GM13977 (cell line): ENCODE data around the gene FST.

Experiments
- DNase-seq: peaks from one replicate; pipeline ENCODE4 v3.0.0; 2012; ENCODE audit warnings: low spot score
- CTCF ChIP-seq: IDR thresholded peaks from 2 replicates; pipeline ENCODE4 v1.5.1; 2012; ENCODE audit warnings: mild to moderate bottlenecking, control low read depth; ENCODE audit not compliant: insufficient read depth; ENCODE audit errors: extremely low read depth, missing control alignments
- in situ Hi-C: fragments of 300-500 bp; cut with MboI; formaldehyde crosslinking; loops from one replicate; pipeline ENCODE4 v1.12.0; 2022; ENCODE audit warnings: low sequenced_read_pairs, low pct_unique_long_range_greater_than_20kb, mixed read lengths, inconsistent platforms; ENCODE audit not compliant: unreplicated experiment

The FST gene

GRCh38 chr5:53480416-53481158 is at the start of gene FST:
FST (plus strand) TSS chr5:53480629; CDS start chr5:53480792, 163 bp downstream.
- in situ Hi-C loops, result no loop called here
- no peak for TF ChIP-seq CTCF
- DNase-seq, result peak; percentile 60

GRCh38 chr5:53431665-53432064 is 48.8 kb upstream of the FST start:
- no peak for DNase-seq
- in situ Hi-C loops, result no loop called here
- TF ChIP-seq CTCF, result no peak

GRCh38 chr5:53433026-53433425 is 47.4 kb upstream of the FST start:
- in situ Hi-C loops, result no loop called here
- DNase-seq, result no peak
- no peak for TF ChIP-seq CTCF

GRCh38 chr5:53434541-53434940 is 45.9 kb upstream of the FST start:
- in situ Hi-C loops, result no loop called here
- TF ChIP-seq CTCF, result no peak
- no peak for DNase-seq

- in situ Hi-C loops, result no loop called here
- no peak for DNase-seq
- no peak for TF ChIP-seq CTCF
Observed at GRCh38 chr5:53436480-53437191, 43.8 kb upstream of the FST start.

GRCh38 chr5:53438079-53438478 is 42.4 kb upstream of the FST start:
- TF ChIP-seq CTCF, result no peak
- DNase-seq, result no peak
- in situ Hi-C loops, result no loop called here
